Anterior cingulate cortex (tissue), 58 donors: ENCODE data around the gene KIZ.

Experiments
- DNase-seq, 58 donors: peaks; one replicate each; lab custom pipeline; 2025; lab: John Stamatoyannopoulos, UW

KIZ gene

DNA sequence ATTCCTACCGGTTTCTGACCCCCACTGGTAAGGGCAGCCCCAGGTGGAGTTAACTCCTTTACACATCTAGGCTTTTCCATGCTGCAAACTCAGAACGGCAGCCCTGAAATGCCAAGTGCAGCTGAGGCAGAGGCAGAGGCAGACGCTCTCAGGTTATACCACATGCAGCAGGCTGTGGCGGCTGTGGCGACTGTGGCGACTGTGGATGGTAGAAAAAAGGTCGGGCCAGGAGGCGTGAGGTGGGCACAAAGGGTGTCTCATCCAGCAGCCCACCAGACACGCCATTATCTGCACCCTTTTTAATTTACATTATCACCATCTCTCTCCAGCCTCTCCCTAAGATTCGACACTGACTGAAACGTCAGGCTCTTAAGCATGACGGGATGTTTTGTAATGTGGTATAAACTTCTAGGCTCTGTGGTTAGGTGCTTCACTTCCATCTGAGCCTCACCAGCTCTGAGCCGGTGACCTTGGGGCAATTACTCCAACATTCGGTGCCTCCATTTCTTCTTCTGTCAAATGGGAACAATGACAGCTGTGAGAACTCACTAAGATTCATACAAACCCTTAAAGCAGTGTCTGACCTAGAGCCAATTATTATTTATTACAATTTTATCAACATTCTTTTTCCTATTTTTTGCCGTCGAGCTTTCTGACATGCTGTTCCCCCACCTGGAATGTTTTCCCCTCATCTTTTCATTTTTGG is 8.2 kb downstream of the KIZ start:
- no peak for DNase-seq

DNA sequence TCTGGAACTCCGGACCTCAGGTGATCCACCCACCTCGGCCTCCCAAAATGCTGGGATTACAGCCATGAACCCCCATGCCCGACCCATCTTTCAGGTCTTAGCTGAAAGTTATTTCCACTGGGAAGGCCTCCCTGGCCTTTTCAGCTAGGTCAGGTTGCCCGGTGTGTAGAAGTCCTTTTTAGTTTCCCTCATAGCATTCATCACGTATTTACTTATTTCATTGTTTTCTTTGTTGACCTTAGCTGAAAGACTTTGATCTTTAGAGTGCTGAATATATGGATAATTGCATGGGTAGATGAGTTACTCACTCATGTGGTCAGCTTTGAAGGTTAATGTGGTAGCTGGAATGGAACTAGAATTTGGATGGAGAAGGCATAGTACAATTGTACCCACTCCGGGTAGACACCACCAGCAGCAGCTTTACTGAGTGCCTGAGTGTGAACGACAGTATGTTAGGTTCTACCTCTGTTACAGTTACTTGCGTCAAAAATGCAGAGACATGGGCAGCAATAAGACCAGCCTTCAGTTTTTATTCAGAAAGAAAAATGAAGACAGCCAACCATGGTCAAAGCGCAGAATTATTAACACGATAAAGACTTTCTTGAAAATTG is 9.1 kb downstream of the KIZ start:
- DNase-seq, result no peak

DNA sequence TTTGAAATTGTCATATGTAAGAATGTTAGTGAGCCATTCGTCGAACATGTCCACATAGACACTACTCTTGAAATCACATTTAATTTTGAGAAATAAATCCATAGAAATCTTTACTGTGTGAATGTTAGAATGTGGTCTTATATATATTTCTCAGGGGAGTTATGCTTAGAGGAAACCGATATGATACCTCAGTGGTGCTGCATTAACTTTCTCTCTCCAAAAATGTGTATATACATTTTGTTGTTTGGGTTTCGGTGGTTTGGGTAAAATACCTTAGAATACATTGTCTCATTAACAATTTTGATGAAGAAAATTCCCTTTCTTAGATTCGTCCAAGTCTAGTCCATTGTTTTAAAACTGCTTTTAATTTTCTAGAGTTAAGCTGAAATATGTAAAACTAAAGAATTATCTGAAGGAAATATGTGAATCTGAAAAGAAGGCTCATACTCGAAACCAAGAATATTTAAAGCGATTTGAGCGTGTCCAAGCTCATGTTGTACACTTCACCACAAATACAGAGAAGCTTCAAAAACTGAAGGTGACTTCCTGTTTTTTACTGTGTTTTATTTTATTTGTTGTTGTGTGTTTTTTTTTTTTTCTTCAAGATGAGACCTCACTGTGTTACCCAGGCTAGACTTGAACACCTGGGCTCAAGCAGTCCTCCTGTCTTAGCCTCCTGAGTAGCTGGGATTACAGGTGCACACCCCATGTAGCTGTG is 10.3 kb downstream of the KIZ start:
- DNase-seq, result no peak

DNA sequence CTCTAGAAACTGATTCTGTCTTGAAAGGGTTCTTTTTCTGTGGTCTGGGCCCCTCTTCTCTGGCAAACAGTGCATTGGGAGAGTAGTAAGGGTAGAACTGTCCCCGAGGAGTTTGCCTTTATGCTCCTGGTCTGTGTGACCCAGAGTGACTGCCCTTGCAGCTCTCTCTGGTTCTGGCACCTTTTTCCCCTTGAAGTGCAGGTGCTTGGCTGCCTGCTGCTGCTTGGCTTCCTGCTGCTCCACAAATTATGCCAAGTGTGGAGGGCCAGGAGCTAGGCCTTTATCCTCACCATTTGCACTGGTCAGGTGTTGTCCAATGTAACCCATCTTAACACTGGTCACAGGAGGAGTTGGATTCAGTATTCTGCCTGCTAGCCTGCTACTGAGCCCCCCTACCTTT is 11.2 kb downstream of the KIZ start:
- DNase-seq, result no peak

DNA sequence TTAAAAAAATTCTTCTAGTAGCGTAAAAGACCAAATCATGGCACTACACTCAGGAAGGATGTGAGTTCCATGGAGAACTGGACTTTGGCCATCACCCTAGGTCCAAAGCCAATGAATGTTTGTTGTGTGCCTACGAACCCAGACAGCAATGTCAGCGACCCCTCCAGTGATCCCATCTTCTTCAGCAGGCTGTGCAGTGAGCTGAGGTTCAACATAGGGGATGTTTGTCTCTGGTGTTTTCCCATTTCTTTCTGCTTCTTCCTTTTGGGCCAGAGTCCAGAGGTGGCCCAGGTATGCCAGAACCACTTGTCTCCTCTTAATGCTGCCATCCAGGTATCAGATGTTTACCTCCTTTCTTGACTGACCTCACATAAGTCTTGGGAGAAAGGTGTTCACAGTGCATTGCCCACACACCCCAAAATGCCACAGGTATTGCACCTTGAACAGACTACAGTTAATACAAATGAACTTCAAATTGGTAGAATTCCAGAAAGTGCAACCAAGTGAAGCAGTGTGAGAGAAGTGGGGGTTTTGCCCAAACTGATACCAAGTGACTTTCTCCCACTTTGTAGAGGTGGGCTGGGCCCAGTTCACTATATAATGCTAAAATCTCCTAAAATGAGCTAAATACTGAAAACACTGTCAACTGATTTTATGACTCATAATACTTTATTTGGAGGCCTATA is 14.1 kb downstream of the KIZ start:
- DNase-seq, result no peak

DNA sequence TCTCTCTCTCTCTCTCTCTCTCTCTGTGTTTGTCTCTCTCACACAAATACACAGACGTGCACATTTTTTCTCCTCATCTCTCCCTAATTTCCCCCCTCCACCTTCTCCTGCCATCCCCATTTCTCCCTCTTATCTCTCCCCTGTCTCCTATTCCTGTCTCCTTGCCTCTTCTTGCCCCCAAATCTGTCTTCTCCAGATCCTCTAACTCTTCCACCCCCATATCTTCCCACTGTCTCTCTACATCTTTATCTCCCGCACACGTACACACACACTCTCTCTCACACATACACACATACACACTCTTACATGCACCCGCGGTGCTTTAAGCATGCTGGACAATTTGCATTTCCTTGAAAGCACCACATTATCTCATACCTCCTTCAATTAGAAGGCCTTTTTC is 15.9 kb downstream of the KIZ start:
- DNase-seq, result no peak

DNA sequence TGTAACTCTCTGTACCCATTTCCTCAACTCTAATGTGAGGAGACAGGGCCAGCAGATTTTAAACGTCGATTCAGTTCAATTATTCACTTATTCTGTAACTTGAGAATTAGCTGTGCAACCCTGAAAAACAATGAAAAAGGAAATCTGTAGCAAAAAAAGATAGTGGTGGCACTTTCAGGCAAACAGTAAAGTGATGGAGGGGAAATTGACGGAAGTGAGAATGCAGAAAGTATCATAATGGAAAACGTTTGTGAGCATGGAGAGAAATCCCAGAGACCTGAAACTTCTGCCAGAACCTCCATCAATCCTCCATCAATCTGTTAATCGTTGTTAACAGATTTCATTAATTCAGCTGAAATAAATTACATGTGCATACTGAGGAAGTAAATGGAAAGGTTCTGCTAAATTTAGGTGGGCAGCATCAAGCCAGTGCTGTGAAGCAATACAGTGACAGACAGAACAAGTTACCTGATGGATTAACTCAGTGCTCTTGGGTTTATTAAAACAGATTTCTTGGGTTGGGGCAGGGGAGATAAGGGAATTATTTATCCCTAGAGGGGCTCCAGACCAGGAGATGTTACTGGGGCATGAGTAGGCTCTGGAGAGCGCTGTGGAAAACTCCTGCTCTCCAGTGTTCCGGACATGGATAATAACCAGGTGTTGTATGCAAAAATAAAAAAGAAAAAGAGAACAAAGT is 17.5 kb downstream of the KIZ start:
- no peak for DNase-seq

DNA sequence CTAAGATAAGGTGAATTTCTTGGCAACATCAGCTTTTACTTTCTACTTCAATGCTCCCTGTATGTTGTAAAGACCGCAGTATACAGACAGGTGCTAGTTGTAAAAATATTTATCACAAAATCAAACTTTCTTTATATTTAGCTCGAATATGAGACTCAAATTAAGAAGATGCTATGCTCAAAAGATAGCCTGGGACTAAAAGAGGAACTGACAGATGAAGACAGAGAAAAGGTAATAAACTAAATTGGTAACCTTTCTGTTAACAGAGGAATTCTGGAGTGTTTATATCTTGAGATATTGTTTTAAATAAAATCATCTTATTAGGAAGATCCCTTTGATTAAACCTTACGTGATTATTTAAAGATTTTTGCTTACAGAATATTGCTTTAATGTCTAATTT is 19.5 kb downstream of the KIZ start:
- DNase-seq, result no peak

DNA sequence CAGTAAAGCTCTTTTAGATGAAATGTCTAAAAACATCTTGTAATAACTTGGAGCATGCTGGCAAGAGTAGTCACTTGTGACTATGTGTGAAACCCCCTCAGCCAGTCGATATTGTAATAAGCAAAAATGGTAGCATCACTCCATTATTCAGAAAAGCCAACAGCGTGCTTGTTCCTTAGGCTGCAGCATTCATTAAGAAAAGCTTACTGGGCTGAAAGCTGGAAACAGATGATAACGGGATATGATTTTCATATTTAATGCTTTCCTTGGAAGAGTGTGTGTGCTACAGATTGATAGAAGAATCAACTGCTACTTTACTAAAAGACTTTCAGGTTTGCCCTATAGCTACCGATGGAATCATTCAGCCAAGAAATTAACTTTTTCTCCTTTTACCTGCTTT is 20.3 kb downstream of the KIZ start:
- DNase-seq, result no peak

DNA sequence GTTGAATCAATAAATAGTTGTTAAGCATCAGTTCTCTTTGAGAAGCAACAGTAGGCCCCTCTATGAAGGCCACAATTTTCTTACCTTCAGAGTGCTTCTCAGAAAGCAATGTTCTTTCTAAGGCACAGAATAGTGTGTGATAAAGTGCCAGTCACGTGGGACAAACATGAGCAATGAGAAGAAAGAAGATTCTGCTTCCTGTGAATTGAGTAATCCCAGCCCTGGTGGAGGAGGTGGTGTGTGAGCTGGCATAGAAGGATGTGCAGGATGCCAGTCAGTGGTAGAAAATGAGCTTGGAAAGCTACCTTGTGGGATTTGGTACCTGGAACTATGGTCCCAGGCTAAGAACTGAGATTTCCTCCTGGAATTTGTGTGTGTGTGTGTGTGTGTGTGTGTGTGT is 21.7 kb downstream of the KIZ start:
- DNase-seq, result peak in 1 of 58 donors; percentile 12

DNA sequence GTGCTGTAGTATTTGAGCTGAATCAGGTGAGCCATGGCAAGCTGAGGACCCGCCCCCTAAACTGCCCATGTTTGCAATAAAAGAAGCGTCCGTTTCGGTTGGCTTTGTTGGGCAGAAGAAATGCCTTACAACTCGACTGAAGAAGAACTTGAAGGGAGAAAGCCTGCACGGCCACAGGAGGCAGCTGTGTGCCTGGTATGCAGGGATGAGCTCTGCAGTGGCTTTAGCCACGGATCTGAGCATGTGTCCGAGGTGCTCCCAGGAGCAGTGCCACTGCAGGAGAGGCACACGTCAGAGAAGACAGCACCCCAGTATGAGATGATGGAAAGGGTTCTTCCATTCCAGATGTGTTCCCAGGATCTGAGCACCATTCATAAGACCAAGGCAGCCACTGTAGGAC is 23.5 kb downstream of the KIZ start:
- no peak for DNase-seq

DNA sequence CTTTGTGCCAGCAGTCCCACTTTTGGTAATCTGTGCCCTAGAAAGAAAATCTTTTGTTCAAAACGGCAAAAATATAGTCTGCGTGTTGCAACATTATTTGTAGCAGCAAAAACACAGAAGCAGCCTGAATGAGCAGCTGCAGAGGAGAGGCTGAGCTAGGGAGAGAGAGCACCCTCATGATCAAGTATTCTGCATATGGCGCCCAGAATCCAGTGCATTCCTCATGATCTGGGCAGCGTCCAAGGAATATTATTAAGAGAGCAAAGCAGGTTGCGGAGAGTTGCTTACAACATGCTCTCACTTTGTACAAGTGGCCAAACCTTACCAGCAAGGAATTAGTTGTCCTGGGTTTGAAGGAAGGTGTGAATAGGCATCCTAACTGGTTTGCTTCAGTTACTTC is 25.9 kb downstream of the KIZ start:
- DNase-seq, result peak in 3 of 58 donors; percentile 8 to 18 (median 10)

DNA sequence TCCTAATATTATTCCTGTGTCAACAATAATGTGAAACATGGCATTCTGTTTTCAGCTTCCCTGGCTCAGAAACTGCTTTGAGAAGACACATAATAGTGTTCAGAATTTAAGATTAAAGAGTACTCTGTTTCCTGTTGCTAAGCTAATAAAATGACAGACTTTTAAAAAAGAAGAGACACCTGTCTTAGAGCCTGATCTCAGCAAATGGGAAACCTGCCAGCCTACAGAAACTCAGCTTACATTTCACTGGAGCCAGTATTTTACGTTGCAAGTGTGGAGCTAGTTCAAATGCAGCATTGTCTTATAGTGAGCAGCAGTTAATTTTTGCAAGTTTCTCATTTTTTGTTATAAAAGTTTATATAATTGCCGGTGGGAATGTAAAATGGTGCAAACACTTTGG is 28.8 kb downstream of the KIZ start:
- DNase-seq, result no peak

DNA sequence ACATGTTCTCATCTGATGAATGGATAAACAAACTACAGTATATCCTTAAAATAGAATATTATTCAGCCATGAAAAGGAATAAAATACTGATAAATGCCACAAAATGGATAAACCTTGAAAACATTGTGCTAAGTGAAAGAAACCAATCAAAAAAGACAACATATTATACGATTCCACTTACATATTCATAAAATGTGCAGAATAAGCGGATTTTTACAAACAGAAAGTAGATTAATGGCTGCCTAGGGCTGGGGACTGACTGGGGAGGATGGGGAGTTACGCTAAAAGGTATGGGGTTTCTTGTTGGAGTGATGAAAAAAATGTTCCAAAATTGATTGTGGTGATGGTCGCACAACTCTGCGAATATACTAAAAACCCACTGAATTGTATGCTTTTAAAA is 29.4 kb downstream of the KIZ start:
- DNase-seq, result no peak

DNA sequence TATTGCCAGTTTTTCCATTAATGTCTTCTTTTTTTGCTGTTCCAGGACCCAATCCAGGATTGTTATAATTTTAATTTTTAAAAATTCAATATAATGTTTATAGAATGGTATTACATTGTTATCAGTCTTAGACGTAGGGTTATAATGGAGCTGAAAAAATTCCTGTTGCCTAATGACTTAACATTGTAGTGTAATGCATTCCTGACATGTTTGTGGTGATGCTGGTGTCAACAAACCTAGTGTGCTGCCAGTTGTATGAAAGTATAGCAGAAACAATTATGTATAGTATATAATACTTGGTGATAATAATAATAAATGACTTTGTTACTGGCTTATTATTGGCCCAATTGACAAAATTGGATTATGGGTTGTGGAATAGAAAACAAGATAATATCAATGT is 30.4 kb downstream of the KIZ start:
- no peak for DNase-seq

DNA sequence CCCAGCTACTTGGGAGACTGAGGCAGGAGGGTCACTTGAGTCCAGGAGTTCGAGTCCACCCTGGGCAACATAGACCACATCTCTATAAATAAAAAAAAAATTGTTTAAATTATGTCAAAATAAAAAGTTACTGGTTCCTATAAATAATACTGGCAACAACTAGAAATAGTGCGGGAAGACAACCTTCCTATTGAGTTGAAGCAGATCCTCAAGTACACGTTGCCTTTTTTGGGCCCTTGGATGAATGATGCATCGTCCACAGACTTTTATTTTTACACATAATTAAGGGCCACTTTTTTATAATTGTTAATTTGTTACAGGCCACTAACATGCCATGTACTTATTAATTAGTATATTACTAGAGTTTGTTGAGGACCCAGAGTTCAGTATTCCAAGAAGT is 31.1 kb downstream of the KIZ start:
- no peak for DNase-seq

DNA sequence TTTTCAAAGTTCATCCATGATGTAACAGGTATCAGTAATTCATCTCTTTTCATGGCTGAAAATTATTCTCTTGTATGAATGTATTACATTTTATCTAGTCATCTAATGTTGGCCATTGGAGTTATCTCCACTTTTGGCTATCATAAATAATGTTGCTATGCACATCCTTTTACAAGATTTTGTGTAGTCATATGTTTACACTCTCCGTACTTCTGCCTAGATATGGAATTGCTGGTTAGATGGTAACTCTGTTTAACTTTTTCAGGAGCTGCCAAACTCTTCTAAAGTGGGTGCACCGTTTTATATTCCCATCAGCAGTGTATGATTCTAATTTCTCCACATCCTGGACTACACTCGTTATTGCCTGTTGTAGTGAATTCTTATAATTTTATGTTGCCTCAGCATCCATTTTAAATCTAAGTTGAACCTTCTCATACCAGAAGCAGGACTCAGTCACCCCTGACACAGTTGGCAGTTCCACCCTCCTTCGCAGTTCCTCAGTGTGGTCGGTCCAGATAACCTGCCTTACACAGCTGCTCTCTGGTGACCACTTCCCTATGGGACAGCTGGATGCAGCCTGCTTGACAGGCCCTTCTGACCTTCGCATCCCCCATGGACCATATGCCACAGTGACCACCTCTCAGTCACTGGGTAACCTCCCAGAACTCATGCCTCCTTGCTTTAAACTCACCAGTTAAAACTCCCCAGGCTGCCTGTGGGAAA is 33.9 kb downstream of the KIZ start:
- no peak for DNase-seq

DNA sequence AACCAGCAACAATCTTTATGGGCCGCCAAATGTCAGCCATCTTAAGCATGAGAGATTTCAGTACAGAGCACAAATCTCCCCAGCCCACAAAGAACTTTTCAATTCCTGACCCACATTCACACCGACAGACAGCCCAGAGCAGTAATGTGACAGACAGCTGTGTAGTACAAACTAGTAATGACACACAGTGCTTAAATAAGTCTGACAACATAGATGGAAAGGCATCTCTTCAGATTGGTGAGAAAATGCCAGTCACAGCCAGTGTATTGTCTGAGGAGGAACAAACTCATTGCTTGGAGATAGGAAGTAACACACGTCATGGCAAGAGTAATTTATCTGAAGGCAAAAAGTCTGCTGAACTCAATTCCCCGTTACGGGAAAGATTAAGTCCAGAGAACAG is 36.0 kb downstream of the KIZ start:
- DNase-seq, result no peak

DNA sequence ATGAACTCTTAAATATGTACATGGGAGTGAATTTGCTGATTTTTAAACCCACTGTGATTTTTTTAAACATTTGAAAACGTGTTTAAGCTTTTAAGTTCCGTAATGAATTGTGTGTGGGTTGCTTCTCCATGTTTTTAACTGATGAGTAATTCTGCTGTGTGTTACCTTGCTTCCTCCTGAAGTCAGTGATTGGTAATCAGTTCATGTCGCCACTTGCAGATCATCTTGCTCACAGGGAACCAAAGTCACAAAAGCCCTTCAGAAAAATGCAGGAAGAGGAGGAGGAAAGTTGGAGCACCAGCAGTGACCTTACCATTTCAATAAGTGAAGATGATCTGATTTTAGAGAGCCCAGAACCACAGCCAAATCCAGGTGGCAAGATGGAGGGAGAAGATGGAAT is 36.7 kb downstream of the KIZ start:
- DNase-seq, result no peak

DNA sequence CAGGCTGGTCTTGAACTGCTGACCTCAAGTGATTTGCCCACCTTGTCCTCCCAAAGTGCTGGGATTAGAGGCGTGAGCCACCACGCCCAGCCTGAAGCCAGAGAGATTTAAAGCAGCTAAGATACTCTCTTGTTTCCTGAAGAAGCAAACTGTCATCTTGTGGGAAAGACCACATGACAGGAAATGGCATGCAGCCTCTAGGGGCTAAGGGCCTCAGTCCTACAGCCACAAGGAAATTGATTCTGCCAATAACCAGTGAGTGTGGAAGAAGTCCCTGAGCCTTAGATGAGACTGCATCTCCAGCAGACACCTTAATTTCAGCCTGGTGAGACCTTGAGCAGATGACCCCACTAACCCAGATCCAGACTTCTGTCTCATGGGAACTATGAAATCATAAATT is 40.9 kb downstream of the KIZ start:
- no peak for DNase-seq
